NCI-H510A treated with DMSO at 0.1 percent for 48 hours (cell line): ENCODE results near the gene TRIM72.
"Not testable (repeated sequence)": the region's sequence is repeated elsewhere in the genome, so short reads cannot be mapped to it uniquely, and the experiment has no call there.

ENCODE experiments used
- DNase-seq: peaks from one replicate; lab custom pipeline; 2025; lab: John Stamatoyannopoulos, UW

Gene TRIM72

GRCh38 chr16:31215287-31216162, 1.6 kb downstream of the TRIM72 start:
- DNase-seq, result peak; percentile 64

GRCh38 chr16:31216422-31217135, 2.7 kb downstream of the TRIM72 start, which contains the start of gene PYDC1:
TSS of gene PYDC1 (minus strand) at chr16:31217135. CDS start at chr16:31217028, 107 bp downstream.
- DNase-seq, result no peak

GRCh38 chr16:31217136-31217530, 3.2 kb downstream of the TRIM72 start:
- DNase-seq, result no peak

- DNase-seq, result no peak
Observed at GRCh38 chr16:31219154-31219741, 5.3 kb downstream of the TRIM72 start.

- DNase-seq, result no peak
Observed at GRCh38 chr16:31221357-31222160, 7.6 kb downstream of the TRIM72 start.

- DNase-seq, result no peak
Observed at GRCh38 chr16:31223044-31223443, 9.1 kb downstream of the TRIM72 start.

GRCh38 chr16:31224092-31224955, 10.4 kb downstream of the TRIM72 start:
- no peak for DNase-seq

- no peak for DNase-seq
Observed at GRCh38 chr16:31225193-31225592, 11.3 kb downstream of the TRIM72 start.

- no peak for DNase-seq
Observed at GRCh38 chr16:31228206-31228605, 14.3 kb downstream of the TRIM72 start.

GRCh38 chr16:31229501-31229900, 15.6 kb downstream of the TRIM72 start:
- DNase-seq, result no peak

- DNase-seq, result no peak
Observed at GRCh38 chr16:31238041-31238440, 24.1 kb downstream of the TRIM72 start.

- DNase-seq, result no peak
Observed at GRCh38 chr16:31242206-31242605, 28.3 kb downstream of the TRIM72 start.

- DNase-seq, result no peak
Observed at GRCh38 chr16:31243734-31244670, 30.1 kb downstream of the TRIM72 start.

- not testable (repeated sequence) for DNase-seq
Observed at GRCh38 chr16:31245598-31245997, 31.7 kb downstream of the TRIM72 start.

- no peak for DNase-seq
Observed at GRCh38 chr16:31246296-31246695, 32.4 kb downstream of the TRIM72 start.

- no peak for DNase-seq
Observed at GRCh38 chr16:31248344-31248743, 34.4 kb downstream of the TRIM72 start.

GRCh38 chr16:31250782-31251384, 37.0 kb downstream of the TRIM72 start:
- no peak for DNase-seq

- DNase-seq, result no peak
Observed at GRCh38 chr16:31251435-31251834, 37.5 kb downstream of the TRIM72 start.

- DNase-seq, result no peak
Observed at GRCh38 chr16:31253642-31254045, 39.7 kb downstream of the TRIM72 start.
